ENCODE data around the gene UGT1A6. TPM values are rescaled to one million over a fixed set of nuclear protein-coding genes. Genes with fewer than 3 reads are reported as not detected.
"Not testable (repeated sequence)": the region's sequence is repeated elsewhere in the genome, so short reads cannot be mapped to it uniquely, and the experiment has no call there.

Gene UGT1A6
- total and polyA plus RNA-seq, 2 of the 13 experiments (the other 11 are each of a cell fraction or from before 2014, with no cell fraction given), result 0.25 TPM; not detected in 1

- H3K4me3 ChIP-seq (replicated peaks in 1 of 3; ENCODE audit: insufficient read depth in 1 of 3, low read depth in 2 of 3, low read length in 3 of 3); intact Hi-C loops (cut with micrococcal nuclease; ENCODE audit: unreplicated experiment); FAIRE-seq; H4K20me1 ChIP-seq (ENCODE audit: insufficient read depth, low read length); BruUV-seq (replicated peaks); H3K9ac ChIP-seq (ENCODE audit: insufficient read depth, low read depth, low read length); H3K36me3 ChIP-seq (replicated peaks in 1 of 2; ENCODE audit: control insufficient read depth in 1 of 2, insufficient read depth in 2 of 2, low read length in 2 of 2); H3K79me2 ChIP-seq (ENCODE audit: insufficient read depth, low read length); H2AFZ ChIP-seq (ENCODE audit: low read length); in situ Hi-C loops (cut with HindIII; ENCODE audit: extremely low pct_ligation_motif_present, low pct_unique_long_range_greater_than_20kb); DNase-seq (ENCODE audit: low spot score); CTCF ChIA-PET (ENCODE audit: low intra/inter-chr PET ratio, low total read pairs); TF ChIP-seq SOX6 (IDR thresholded peaks at IDR 0.05): not testable (repeated sequence)
- H3K27ac ChIP-seq (ENCODE audit: extremely low read length, insufficient read depth, low read length), result peak overlapping the region; percentile 57
- peak; percentile 51 for ATAC-seq
- peaks cover 15% of the 10 kb centered on the region for H3K9me3 ChIP-seq (ENCODE audit: low read length)
- POLR2A ChIA-PET, result interaction anchor here (1.5 to 1.6 kb wide), 2 partner anchors 9 to 12 kb away, joined by 6 to 9 read pairs; no protein-coding TSS in a partner anchor
- H3K27me3 ChIP-seq (ENCODE audit: control insufficient read depth in 1 of 2, insufficient read depth in 2 of 2, low read length in 2 of 2), result peaks cover 1 to 64% of the 10 kb centered on the region in 2 experiments; a peak in 4 of 5 replicates
- H3K4me1 ChIP-seq (ENCODE audit: insufficient read depth, low read length), result peaks cover 27% of the 10 kb centered on the region
- peak overlapping the region; percentile 54 for H3K4me2 ChIP-seq (ENCODE audit: low read depth, low read length)
- 34% methylated on average over 2 of the region's 2 CpGs for WGBS (ENCODE audit: low lambda C conversion rate)
- TF ChIP-seq, protein P1, sequence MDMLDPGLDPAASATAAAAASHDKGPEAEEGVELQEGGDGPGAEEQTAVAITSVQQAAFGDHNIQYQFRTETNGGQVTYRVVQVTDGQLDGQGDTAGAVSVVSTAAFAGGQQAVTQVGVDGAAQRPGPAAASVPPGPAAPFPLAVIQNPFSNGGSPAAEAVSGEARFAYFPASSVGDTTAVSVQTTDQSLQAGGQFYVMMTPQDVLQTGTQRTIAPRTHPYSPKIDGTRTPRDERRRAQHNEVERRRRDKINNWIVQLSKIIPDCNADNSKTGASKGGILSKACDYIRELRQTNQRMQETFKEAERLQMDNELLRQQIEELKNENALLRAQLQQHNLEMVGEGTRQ (IDR thresholded peaks at IDR 0.05; ENCODE audit: low read depth, low read length), result not testable (repeated sequence)
- TF ChIP-seq, protein P1 (CRISPR knock-in tag; IDR thresholded peaks at IDR 0.05; ENCODE audit: borderline replicate concordance), result peak; percentile 52; the same call in 1 of the 2 replicates
- TF ChIP-seq ZNF350 (CRISPR knock-in tag; IDR thresholded peaks at IDR 0.05; ENCODE audit: borderline replicate concordance, low read depth), result 0 out of 2 replicates have a peak, but pooled peaks have one; percentile 10
- TF ChIP-seq FOXC1 (CRISPR knock-in tag; IDR thresholded peaks at IDR 0.05; ENCODE audit: borderline replicate concordance), result peak; percentile 6; the same call in 1 of the 2 replicates
- TF ChIP-seq MED8 (CRISPR knock-in tag; IDR thresholded peaks at IDR 0.05; ENCODE audit: insufficient replicate concordance), result peak; percentile 12
- TF ChIP-seq SALL1 (CRISPR knock-in tag; IDR thresholded peaks at IDR 0.05), result peak; percentile 37; the same call in 1 of the 2 replicates
- 0 out of 2 replicates have a peak, but pooled peaks have one; percentile 3 for TF ChIP-seq ZNF850 (CRISPR knock-in tag; conservative IDR thresholded peaks at IDR 0.05)
- 0 out of 2 replicates have a peak, but pooled peaks have one; percentile 2 for TF ChIP-seq RNF2 (conservative IDR thresholded peaks at IDR 0.05; ENCODE audit: low read depth)
- TF ChIP-seq TBX2 (CRISPR knock-in tag; IDR thresholded peaks at IDR 0.05; ENCODE audit: borderline replicate concordance), result 0 out of 2 replicates have a peak, but pooled peaks have one; percentile 4
- 0 out of 2 replicates have a peak, but pooled peaks have one; percentile 5 for TF ChIP-seq ZNF788 (CRISPR knock-in tag; IDR thresholded peaks at IDR 0.05; ENCODE audit: borderline replicate concordance)
- TF ChIP-seq XRCC5 (optimal IDR thresholded peaks at IDR 0.05; ENCODE audit: low read length), result peak; percentile 4
- 0 out of 2 replicates have a peak, but pooled peaks have one; percentile 11 for TF ChIP-seq ZNF687 (CRISPR knock-in tag; IDR thresholded peaks at IDR 0.05)
- TF ChIP-seq JARID2 (CRISPR knock-in tag; IDR thresholded peaks at IDR 0.05; ENCODE audit: insufficient replicate concordance), result peak; percentile 2
- 0 out of 2 replicates have a peak, but pooled peaks have one; percentile 37 for TF ChIP-seq ELF4 (CRISPR knock-in tag; IDR thresholded peaks at IDR 0.05; ENCODE audit: borderline replicate concordance)
- 0 out of 2 replicates have a peak, but pooled peaks have one; percentile 62 for TF ChIP-seq SOX6 (CRISPR knock-in tag; IDR thresholded peaks at IDR 0.05)
- 0 out of 2 replicates have a peak, but pooled peaks have one; percentile 3 for TF ChIP-seq DMAP1 (CRISPR knock-in tag; IDR thresholded peaks at IDR 0.05)
- 0 out of 2 replicates have a peak, but pooled peaks have one; percentile 2 for TF ChIP-seq ZFP37 (CRISPR knock-in tag; IDR thresholded peaks at IDR 0.05; ENCODE audit: borderline replicate concordance)
Observed at GRCh38 chr2:233745838-233746237, 53.1 kb downstream of the UGT1A6 start.

All from HepG2 (cell line).